HPDE6-E6E7 (cell line): ENCODE measurements around the gene SLC6A11.

Experiments used
- DNase-seq: peaks from one replicate; pipeline ENCODE4 v3.0.0; 2011; ENCODE audit warnings: missing footprints; ENCODE audit errors: extremely low spot score

Gene SLC6A11

GRCh38 chr3:10977892-10978510, 162.0 kb downstream of the SLC6A11 start:
- no peak for DNase-seq

DNA sequence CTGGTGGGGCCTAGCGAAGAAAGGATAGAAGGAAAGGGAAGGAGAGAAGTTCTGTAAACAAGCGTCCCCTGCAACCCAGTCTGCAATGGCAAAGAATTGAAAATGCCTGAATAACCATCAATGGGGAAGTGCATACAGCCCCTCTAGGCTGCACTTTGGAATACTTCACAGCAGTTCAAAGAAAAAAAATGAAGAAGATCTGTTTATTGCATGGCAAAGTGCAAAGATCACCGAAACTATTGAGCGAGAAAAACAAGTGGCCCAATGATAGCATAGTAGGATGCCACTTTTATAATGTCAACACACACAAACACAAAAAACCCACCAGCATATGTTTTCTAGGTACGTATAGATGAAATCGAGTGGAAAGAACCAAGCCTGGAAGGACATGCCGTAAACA, 162.9 kb downstream of the SLC6A11 start:
- DNase-seq, result no peak

- no peak for DNase-seq
Observed at GRCh38 chr3:10980312-10980711, 164.3 kb downstream of the SLC6A11 start.

GRCh38 chr3:10981031-10981430, 165.0 kb downstream of the SLC6A11 start:
- no peak for DNase-seq

DNA sequence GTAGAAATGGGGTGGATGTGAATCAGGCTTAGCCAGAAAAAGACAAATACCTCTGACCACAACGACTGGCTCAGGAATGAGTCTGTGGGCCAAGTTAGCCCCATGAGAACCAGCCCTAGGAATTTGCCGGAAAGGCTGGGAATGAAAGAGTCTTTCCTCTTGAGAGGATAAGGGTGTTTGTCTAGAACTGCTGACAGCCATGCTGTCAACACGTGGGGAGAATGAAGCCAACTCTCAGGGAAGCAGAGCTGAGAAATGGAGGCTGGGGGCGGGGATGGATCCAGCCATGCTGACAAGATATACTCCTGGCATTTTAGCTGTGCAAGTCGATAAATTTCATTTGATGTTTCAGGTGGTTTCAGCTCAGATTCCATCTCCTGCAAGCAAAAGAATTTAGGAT, 165.9 kb downstream of the SLC6A11 start:
- DNase-seq, result no peak

- DNase-seq, result peak; percentile 4
Observed at GRCh38 chr3:10982782-10983181, 166.8 kb downstream of the SLC6A11 start.

DNA sequence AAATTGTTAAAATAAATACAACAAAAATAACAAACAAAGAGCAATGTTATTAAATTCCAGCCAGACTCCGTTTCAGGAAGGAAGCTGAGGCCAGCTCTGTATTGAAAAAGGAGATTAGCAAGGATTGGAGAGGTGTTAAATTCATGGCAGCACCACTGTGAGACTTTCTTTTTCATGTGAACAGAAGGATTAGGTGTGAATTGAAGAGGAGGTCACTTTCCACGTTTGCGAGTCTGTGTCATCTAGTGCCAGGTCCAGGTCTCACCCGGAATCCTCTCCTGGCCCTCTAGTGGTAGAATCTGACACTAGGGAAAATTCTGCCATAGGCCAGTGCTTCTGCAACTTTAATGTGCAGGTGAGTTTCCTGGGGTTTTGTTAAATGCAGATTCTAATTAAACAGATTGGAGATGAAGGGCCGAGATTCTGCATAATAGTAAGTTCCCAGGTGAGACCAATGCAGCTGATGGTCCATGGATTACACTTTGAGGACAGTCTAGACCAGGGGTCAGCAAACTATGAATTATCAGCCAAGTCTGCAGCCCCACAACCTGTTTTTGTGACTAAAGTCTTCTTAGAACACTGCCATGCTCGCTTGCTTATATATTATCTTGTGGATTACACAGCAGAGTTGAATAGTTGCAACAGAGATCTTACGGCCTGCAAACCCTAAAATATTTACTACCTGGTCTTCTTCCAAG, 167.3 kb downstream of the SLC6A11 start:
- DNase-seq, result peak; percentile 46

GRCh38 chr3:10984371-10984896, 168.4 kb downstream of the SLC6A11 start:
- no peak for DNase-seq

DNA sequence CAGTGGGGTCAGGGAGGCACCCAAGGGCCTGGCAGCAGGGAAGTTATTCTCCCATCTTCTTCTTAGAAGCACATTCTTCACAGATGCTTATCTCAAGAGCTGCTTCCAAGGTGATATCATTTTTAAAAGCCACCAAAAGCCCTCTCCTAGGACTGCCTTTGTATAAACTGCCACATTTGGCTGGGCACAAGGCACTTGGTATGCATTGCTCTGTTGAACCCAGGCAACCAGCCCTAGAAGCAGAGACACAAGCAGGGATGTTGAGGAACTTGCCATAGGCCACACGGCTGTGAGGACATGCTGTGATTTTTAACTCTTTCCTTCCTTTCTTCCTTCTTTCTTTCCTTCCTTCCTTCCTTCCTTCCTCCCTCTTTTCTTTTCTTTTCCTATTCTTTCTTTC, 169.2 kb downstream of the SLC6A11 start:
- DNase-seq, result no peak

- DNase-seq, result no peak
Observed at GRCh38 chr3:10986592-10986991, 170.6 kb downstream of the SLC6A11 start.

DNA sequence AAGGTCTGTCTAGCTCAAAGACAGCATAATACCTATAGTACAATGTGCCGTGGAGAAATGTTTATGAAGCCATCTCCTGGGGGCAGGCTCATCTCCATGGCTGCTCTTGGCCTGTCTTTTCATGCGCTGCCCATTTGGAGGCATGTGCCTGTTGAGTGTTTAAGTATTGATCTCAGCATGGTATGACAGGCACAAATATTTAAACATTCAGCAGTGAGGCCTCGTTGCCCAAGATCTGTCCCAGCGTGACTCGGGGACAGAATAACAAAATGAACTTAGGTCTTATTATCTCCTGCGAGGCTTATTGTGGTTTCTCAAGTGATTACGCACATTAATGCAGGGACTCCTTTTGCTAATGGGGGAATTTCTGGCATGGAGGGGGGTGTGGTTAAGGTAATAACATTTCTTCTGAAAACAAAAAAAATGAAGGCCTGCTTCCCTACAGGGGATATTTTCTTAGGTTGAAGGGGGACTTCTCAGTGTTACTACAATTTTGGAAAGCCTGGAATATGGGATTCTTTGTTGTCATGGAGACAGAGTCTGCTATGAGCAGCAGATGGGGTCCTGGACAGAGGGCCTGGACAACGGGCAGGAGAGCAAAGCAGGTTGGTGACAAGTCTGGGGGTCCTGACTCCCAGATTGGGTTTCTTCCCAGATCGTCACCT, 172.1 kb downstream of the SLC6A11 start:
- DNase-seq, result no peak

- no peak for DNase-seq
Observed at GRCh38 chr3:10988991-10989484, 173.0 kb downstream of the SLC6A11 start.
